BJ (cell line): ENCODE data around the gene IL4I1. TPM values are rescaled to one million over a fixed set of nuclear protein-coding genes. Genes with fewer than 3 reads are reported as not detected.

Source experiments
- CTCF ChIA-PET: fragments of 350-600 bp; formaldehyde crosslinking; extraction: SDS; loops from one replicate; lab custom pipeline; 2021; ENCODE audit warnings: antibody characterized with exemption, inconsistent platforms; lab: Yijun Ruan, JAX
- POLR2A ChIA-PET: fragments of 300-600 bp; sonication (Branson Sonifier 250); formaldehyde crosslinking; extraction: SDS; loops from one replicate; lab custom pipeline; 2021; ENCODE audit warnings: antibody characterized with exemption; lab: Charles Lee
- DNase-seq: peaks from one replicate; pipeline ENCODE4 v3.0.0-alpha.2; 2011; ENCODE audit warnings: low read depth
- H3K27me3 ChIP-seq: 2 replicates; pipeline ENCODE4 v1.6.0; 2011; ENCODE audit warnings: low read length; ENCODE audit not compliant: control insufficient read depth, insufficient read depth
- H3K36me3 ChIP-seq: 2 replicates; pipeline ENCODE4 v1.5.1; 2011; ENCODE audit warnings: low read length; ENCODE audit not compliant: control insufficient read depth, insufficient read depth
- H3K4me3 ChIP-seq: 2 replicates; pipeline ENCODE4 v1.5.1; 2011; ENCODE audit warnings: low read depth, mild to moderate bottlenecking, control low read depth, low read length
- CTCF ChIP-seq: IDR thresholded peaks from 2 replicates; pipeline ENCODE4 v1.5.1; 2011; ENCODE audit warnings: low read depth, mild to moderate bottlenecking, control low read depth, inconsistent platforms, low read length, moderate library complexity; ENCODE audit not compliant: insufficient read depth
- polyA plus RNA-seq: library from polyadenylated mRNA; depleted of rRNA; stranded (reverse); fragments of >200 nt; gene quantifications from 2 replicates; pipeline ENCODE4 v1.2.3, GENCODE V29; 2011

Gene IL4I1
- polyA plus RNA-seq, 1 experiment: 0.12 TPM

GRCh38 chr19:49852631-49853126 lies 44.0 kb downstream of the IL4I1 start:
- H3K27me3 ChIP-seq: no peaks in the 10 kb centered on the region
- no peak for TF ChIP-seq CTCF
- peaks cover 26% of the 10 kb centered on the region for H3K36me3 ChIP-seq
- DNase-seq: no peak
- ChIA-PET CTCF (no interaction called here), POLR2A (interaction anchor here (0.7 kb wide), 1 partner anchor 13 kb away, joined by 11 read pairs; no protein-coding TSS in a partner anchor)
- peak overlapping the region; percentile 70 for H3K4me3 ChIP-seq

GRCh38 chr19:49851456-49852259 lies 45.0 kb downstream of the IL4I1 start:
- H3K27me3 ChIP-seq: no peaks in the 10 kb centered on the region
- peak overlapping the region; percentile 70 for H3K4me3 ChIP-seq
- ChIA-PET CTCF (no interaction called here), POLR2A (no interaction called here)
- DNase-seq: no peak
- H3K36me3 ChIP-seq: peaks cover 19% of the 10 kb centered on the region
- TF ChIP-seq CTCF: no peak

GRCh38 chr19:49850487-49851342 lies 46.0 kb downstream of the IL4I1 start, which contains the start of gene PTOV1:
TSS of gene PTOV1 (plus strand) at chr19:49851159.
- ChIA-PET CTCF (interaction anchor here (0.6 to 1.9 kb wide), 3 partner anchors 25 to 379 kb away, joined by 3 to 5 read pairs (median 3); no protein-coding TSS in a partner anchor), POLR2A (interaction anchor here (0.8 kb wide), 2 partner anchors 19 to 26 kb away, joined by 3 to 4 read pairs; partner anchors contain the start of gene AKT1S1)
- TF ChIP-seq CTCF: no peak
- H3K27me3 ChIP-seq: no peaks in the 10 kb centered on the region
- peak; percentile 48 for DNase-seq
- H3K4me3 ChIP-seq: peak within 1 kb of the TSS; percentile 70
- peaks cover 12% of the 10 kb centered on the region for H3K36me3 ChIP-seq

GRCh38 chr19:49850221-49850486 lies 46.5 kb downstream of the IL4I1 start:
- no peak for TF ChIP-seq CTCF
- peak overlapping the region; percentile 70 for H3K4me3 ChIP-seq
- no peaks in the 10 kb centered on the region for H3K27me3 ChIP-seq
- DNase-seq: no peak
- peaks cover 8% of the 10 kb centered on the region for H3K36me3 ChIP-seq
- ChIA-PET POLR2A (interaction anchor here (0.8 kb wide), 2 partner anchors 19 to 27 kb away, joined by 3 to 4 read pairs; partner anchors contain the start of gene AKT1S1), CTCF (interaction anchor here (0.6 to 1.9 kb wide), 3 partner anchors 26 to 379 kb away, joined by 3 to 5 read pairs (median 3); no protein-coding TSS in a partner anchor)
